HUES64 (cell line): ENCODE data around the gene RC3H2. TPM values are rescaled to one million over a fixed set of nuclear protein-coding genes. Genes with fewer than 3 reads are reported as not detected.

Experiments
- H3K27ac ChIP-seq: 2 replicates; pipeline ENCODE4 v1.7.0; 2013; ENCODE audit warnings: low read depth, low read length, inconsistent platforms
- H3K27me3 ChIP-seq: 2 replicates; pipeline ENCODE4 v1.6.1; 2013; ENCODE audit warnings: mild to moderate bottlenecking, low read length; ENCODE audit not compliant: insufficient read depth
- H3K36me3 ChIP-seq: 2 replicates; pipeline ENCODE4 v1.6.1; 2013; ENCODE audit warnings: mild to moderate bottlenecking, low read length; ENCODE audit not compliant: insufficient read depth
- H3K4me1 ChIP-seq: 2 replicates; pipeline ENCODE4 v1.6.1; 2013; ENCODE audit warnings: mild to moderate bottlenecking, low read length, moderate library complexity; ENCODE audit not compliant: insufficient read depth
- H3K4me3 ChIP-seq: 2 replicates; pipeline ENCODE4 v1.5.1; 2013; ENCODE audit warnings: mild to moderate bottlenecking, low read length, moderate library complexity
- H3K9ac ChIP-seq: 2 replicates; pipeline ENCODE4 v1.6.1; 2013; ENCODE audit warnings: mild to moderate bottlenecking, low read depth, low read length
- H3K9me3 ChIP-seq: 2 replicates; pipeline ENCODE4 v1.6.1; 2013; ENCODE audit warnings: low read depth, low read length; ENCODE audit not compliant: insufficient read depth
- WGBS: fragments of 150-250, 120-280 bp; methylation state at CpG from one replicate; pipeline ENCODE4 v1.1.7; 2013; ENCODE audit warnings: missing lambda C conversion rate; 5-methylcytosine and 5-hydroxymethylcytosine counted together
- polyA plus RNA-seq, 2 experiments: library from polyadenylated mRNA; stranded (reverse); fragments of 50-300 nt; gene quantifications; one replicate each; pipeline ENCODE4 v1.2.3, GENCODE V29; 2013

Gene RC3H2, protein sequence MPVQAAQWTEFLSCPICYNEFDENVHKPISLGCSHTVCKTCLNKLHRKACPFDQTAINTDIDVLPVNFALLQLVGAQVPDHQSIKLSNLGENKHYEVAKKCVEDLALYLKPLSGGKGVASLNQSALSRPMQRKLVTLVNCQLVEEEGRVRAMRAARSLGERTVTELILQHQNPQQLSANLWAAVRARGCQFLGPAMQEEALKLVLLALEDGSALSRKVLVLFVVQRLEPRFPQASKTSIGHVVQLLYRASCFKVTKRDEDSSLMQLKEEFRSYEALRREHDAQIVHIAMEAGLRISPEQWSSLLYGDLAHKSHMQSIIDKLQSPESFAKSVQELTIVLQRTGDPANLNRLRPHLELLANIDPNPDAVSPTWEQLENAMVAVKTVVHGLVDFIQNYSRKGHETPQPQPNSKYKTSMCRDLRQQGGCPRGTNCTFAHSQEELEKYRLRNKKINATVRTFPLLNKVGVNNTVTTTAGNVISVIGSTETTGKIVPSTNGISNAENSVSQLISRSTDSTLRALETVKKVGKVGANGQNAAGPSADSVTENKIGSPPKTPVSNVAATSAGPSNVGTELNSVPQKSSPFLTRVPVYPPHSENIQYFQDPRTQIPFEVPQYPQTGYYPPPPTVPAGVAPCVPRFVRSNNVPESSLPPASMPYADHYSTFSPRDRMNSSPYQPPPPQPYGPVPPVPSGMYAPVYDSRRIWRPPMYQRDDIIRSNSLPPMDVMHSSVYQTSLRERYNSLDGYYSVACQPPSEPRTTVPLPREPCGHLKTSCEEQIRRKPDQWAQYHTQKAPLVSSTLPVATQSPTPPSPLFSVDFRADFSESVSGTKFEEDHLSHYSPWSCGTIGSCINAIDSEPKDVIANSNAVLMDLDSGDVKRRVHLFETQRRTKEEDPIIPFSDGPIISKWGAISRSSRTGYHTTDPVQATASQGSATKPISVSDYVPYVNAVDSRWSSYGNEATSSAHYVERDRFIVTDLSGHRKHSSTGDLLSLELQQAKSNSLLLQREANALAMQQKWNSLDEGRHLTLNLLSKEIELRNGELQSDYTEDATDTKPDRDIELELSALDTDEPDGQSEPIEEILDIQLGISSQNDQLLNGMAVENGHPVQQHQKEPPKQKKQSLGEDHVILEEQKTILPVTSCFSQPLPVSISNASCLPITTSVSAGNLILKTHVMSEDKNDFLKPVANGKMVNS
- polyA plus RNA-seq (2013, experiment 1 of 2) = 19.0 TPM
- 22.6 TPM for polyA plus RNA-seq (2013, experiment 2 of 2)

DNA sequence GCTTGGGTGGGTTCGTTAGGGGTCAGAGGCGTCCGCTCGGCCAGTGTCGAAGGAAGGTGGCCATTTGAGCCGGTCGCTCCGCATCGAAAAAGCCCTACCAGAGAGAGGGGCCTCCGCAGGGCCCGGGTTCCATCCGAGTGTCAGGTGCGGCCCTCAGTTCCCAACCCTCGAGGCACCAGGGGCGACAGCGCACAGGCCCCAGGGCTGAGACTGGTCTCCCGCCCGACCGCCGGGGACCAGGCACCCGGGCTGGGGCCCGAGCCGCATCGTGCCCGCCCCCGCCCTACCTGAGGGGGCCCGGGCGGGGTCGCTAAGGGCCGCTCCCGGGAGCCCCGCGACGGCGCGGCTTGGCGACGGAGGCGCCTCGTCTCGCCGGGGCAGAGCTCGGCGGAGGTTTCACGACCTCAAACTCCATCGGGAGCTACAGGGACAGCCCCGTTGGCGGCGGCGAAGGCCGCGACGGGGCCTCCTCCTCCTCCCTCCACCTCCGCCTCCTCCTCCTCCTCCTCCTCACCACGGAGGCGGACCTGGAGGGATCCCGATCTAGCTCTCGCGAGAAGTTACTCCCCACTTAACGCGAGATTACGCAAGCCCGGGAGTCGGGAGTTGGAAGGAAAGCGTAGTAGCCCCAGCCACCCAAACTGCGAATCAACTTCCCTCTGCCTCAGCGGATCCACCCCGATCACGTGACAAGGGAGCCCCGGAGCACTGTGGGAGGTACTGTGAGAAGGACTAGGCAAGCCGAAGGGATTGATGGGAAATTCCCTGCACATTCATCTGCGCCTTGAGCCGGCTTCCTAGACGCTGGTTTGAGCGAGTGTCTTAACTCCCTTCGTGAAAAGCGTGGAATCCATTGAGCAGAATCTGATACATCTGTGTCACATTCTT, at the start of gene RC3H2:
Gene RC3H2, minus strand, starts transcription at position 537 of the 888 bp plus-strand sequence. CDS start 7,850 bp downstream, outside the sequence.
- Histone ChIP-seq H3K4me1 (peaks cover 15% of the 10 kb centered on the region), H3K4me3 (peak within 1 kb of the TSS; percentile 83), H3K9me3 (no peaks in the 10 kb centered on the region), H3K9ac (peak within 1 kb of the TSS; percentile 96), H3K27ac (peak within 1 kb of the TSS; percentile 86), H3K27me3 (no peaks in the 10 kb centered on the region), H3K36me3 (peaks cover 20% of the 10 kb centered on the region)
- WGBS = under 1% methylated on average over 77 of the region's 77 CpGs

DNA sequence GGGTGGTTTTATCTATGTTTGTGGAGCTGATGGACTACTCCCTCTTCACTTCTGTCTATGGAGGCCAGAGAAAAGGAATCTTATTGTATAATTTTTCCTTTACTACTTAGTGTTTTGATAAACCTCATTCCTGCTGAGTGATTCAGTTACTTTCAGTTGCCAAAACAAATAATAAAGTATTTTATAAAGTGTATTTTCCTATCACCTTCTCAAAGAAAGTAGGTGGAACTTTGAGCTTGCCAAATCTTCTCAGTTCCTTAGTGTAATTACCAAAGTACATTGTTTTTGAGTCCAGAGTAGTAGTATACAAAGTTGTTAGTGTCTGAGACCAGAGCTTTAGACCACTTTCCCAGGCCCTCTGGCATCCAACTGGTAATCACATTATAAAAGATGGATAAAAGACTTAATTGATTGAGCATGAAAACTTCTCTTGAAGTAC, 49.1 kb upstream of the RC3H2 start:
- Histone ChIP-seq H3K36me3 (peaks cover 15% of the 10 kb centered on the region), H3K27ac (no peak overlapping the region), H3K9ac (no peak overlapping the region), H3K27me3 (no peaks in the 10 kb centered on the region), H3K4me3 (no peak overlapping the region), H3K4me1 (peaks cover 18% of the 10 kb centered on the region), H3K9me3 (no peaks in the 10 kb centered on the region)

DNA sequence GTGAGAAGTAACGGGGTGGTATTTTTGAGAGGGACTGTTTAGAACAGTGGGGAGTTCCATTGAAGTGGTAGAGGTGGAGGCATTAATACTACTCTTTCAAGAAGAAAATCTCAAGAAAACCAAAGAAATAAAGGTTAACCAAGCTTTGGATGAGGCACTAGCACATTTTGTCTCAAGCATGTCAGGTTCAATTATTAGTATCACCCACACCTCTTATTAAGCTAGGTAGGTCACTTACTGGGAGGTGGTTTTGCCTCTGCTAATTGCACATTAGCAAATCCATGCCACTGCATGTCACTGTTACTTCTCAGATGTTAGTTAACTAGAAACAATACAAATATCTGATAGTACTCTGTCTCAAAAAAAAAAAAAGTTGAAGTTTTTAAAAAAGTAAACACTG, 45.9 kb upstream of the RC3H2 start:
- Histone ChIP-seq H3K36me3 (0 out of 2 replicates have a peak, but pooled peaks cover 3% of the 10 kb centered on the region), H3K27me3 (no peaks in the 10 kb centered on the region), H3K4me3 (no peak overlapping the region), H3K9ac (no peak overlapping the region), H3K4me1 (peaks cover 33% of the 10 kb centered on the region), H3K27ac (no peak overlapping the region), H3K9me3 (no peaks in the 10 kb centered on the region)
- 97% methylated on average over 1 of the region's 1 CpG for WGBS

DNA sequence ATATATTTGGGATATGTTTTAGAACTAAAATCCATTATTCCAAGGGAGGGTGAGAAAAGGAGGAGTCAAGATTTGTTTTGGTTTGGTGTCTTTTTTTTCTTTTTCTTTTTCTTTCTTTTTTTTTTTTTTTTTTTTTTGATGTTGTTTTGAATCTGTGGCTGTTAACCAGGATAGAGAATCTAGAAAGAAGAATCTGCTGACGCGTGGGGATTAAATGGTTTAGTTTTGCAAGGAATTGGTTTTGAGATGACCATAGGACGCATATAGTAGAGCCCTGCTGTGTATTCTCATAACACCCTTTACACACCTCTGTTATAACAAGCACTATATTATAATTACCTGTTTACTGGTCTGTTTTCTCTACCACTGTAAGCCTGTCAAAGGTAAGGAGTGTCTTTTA, 45.1 kb upstream of the RC3H2 start:
- H3K4me3 ChIP-seq = no peak overlapping the region
- peaks cover 41% of the 10 kb centered on the region for H3K4me1 ChIP-seq
- H3K36me3 ChIP-seq = 0 out of 2 replicates have a peak, but pooled peaks cover 4% of the 10 kb centered on the region
- WGBS = 98% methylated on average over 2 of the region's 3 CpGs
- no peak overlapping the region for H3K27ac ChIP-seq
- no peaks in the 10 kb centered on the region for H3K9me3 ChIP-seq
- no peak overlapping the region for H3K9ac ChIP-seq
- no peaks in the 10 kb centered on the region for H3K27me3 ChIP-seq

DNA sequence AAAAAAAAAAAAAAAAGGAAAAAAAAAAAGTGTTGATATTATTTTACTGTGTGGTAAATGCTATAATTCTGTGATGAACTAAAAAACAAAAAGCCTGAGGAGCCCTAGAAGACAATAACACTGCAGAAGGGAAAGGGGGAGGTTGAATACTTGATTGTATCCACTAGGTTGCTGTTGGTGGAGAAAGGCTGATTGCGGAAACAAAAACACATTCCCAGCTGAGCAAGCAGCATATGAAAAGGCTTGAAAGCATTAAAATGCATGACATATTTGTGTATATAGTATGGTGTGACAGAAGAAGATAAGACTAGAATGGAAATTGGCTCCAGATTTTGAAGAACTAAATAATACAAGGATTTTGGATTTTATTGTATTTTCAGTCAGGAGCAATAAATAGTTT, 44.5 kb upstream of the RC3H2 start:
- H3K4me1 ChIP-seq = peaks cover 43% of the 10 kb centered on the region

DNA sequence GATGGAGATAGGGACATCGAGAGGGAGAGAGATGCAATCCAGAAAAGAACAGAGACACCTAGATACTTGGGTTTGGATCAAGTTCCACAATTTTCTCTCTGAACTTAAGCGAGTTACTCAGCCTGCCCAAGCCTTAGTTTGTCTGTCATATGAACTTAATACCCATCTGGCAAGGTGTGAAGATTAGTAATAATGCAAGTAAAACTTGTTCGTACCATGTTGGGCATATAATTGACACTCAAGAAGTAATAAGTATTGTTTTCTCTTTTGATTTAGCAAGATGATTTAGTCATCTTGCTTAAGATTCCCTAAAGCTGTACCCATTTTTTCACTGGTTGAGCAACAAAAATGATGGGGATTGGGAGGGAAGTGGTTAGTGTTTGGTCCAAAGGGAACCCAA, 43.2 kb upstream of the RC3H2 start:
- Histone ChIP-seq H3K4me1 (peaks cover 43% of the 10 kb centered on the region), H3K9me3 (no peaks in the 10 kb centered on the region), H3K4me3 (no peak overlapping the region), H3K9ac (no peak overlapping the region), H3K36me3 (peaks cover 9% of the 10 kb centered on the region; the same call in 1 of the 2 replicates), H3K27ac (no peak overlapping the region; the same call in 1 of the 2 replicates), H3K27me3 (no peaks in the 10 kb centered on the region)
- WGBS = 94% methylated on average over 3 of the region's 3 CpGs

More for the DNA sequence above, 44.5 kb upstream of the RC3H2 start:
- Histone ChIP-seq H3K9me3 (no peaks in the 10 kb centered on the region), H3K9ac (no peak overlapping the region), H3K36me3 (0 out of 2 replicates have a peak, but pooled peaks cover 6% of the 10 kb centered on the region), H3K4me3 (no peak overlapping the region), H3K27me3 (no peaks in the 10 kb centered on the region), H3K27ac (no peak overlapping the region)
- 73% methylated on average over 1 of the region's 1 CpG for WGBS

DNA sequence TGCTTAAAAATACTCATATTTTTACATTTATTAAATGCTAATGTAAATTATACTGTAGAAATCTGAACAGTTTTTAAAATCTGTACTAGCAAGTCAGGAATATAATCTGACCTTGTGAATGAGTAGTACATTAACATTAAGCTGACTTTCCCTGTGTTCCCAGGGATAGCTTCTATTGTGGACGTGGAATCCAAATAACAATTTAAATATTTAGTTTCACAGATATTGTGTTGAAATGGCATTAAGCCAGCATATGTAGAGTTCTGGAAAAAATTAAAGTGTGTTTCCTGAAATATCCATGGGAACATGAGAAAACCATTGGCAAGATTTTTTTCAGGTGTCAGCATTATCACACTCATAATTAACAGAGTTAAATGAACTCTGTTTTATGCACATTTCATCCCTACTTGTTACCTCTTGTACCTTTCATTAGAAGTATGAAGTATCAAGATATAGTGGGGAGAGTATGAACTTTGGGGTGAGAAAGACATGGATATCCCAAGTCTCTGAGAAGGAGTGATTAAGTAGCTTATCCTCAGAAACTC, 41.4 kb upstream of the RC3H2 start:
- H3K36me3 ChIP-seq = peaks cover 9% of the 10 kb centered on the region; the same call in 1 of the 2 replicates
- H3K4me3 ChIP-seq = no peak overlapping the region
- H3K9me3 ChIP-seq = no peaks in the 10 kb centered on the region
- H3K27me3 ChIP-seq = no peaks in the 10 kb centered on the region
- WGBS = 86% methylated on average over 1 of the region's 1 CpG
- H3K9ac ChIP-seq = no peak overlapping the region
- peaks cover 49% of the 10 kb centered on the region for H3K4me1 ChIP-seq
- H3K27ac ChIP-seq = no peak overlapping the region

DNA sequence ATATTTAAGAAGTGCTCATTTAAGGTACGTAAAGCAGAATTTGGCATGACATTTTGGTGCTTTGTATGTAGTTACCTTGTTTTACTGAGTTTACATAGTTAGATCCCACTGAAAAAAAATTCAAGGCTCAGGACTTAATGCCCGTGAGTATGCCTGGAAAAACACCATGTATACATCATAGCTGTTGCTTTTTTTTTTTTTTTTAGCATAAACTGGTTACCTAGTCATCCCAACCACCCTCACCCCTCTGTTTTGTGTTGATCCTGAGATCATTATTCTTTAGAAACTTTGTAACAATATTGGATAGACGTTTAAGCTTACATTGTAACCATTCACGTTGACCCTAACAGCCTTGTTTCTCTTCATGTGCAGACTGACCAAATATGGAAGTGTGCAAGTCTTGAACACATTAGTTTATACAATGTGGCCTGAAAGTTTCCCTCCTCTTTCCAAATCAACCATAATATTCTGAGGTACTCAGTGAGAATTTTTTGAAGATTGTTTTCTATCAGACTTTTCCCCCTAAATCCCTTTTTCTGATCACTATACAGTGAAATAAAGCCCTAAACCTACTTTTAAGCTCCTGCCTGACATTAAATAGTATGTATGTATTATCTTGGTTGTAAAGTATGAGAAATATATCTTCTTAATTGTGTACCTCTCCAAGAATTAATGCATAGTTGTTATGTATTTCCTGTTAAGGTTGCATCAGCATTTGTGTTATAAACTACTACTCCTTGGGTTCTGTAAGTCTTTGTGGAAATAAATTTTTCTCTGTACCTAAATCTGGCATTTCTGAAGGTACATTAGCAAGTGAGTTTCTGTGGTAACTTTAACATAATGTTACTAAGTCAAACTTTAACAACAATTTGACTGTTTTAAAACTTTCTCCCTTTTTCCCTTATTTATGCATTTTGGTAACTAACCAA, 40.1 kb upstream of the RC3H2 start:
- H3K27me3 ChIP-seq = no peaks in the 10 kb centered on the region
- H3K9me3 ChIP-seq = no peaks in the 10 kb centered on the region
- H3K9ac ChIP-seq = 0 out of 2 replicates have a peak overlapping the region, but pooled peaks have one; percentile 15
- H3K4me3 ChIP-seq = no peak overlapping the region
- H3K4me1 ChIP-seq = peaks cover 37% of the 10 kb centered on the region
- peaks cover 9% of the 10 kb centered on the region; the same call in 1 of the 2 replicates for H3K36me3 ChIP-seq
- no peak overlapping the region for H3K27ac ChIP-seq
- 83% methylated on average over 3 of the region's 4 CpGs for WGBS

DNA sequence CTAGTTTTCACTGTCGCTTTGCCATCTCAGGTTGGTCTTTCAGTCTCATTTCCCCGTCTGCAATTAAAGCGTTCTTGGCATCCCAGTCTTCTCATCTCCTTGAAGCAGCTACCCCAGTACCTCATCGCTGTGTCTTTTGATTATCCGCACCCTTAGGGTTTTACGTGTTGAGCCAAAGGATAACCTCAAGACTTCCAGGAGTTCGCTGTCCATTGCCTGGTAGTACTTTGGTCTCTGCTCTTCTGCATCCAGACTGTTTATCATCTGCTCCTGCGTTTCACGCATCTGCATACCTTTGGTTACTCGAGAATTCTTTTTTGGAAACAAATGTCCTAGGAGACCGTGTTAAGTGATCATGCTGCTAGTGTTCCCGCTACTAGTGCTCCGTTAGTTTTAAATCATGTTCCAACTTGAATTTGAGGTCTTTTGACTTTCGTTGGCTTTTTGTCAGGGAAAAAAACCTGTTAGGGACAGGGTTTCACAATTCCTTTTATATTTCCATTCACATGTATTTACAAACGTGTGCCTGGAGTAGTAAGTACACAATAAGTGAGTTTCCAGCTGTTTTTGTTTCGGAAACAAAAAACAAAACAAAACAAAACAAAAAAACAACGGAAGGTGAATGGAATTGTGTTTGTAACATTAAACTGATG, 36.5 kb upstream of the RC3H2 start:
- WGBS = 13% methylated on average over 16 of the region's 17 CpGs
- Histone ChIP-seq H3K9ac (peak overlapping the region; percentile 95), H3K27ac (peak overlapping the region; percentile 92), H3K27me3 (no peaks in the 10 kb centered on the region), H3K36me3 (peaks cover 26% of the 10 kb centered on the region), H3K4me3 (peak overlapping the region; percentile 89), H3K4me1 (peaks cover 20% of the 10 kb centered on the region), H3K9me3 (no peaks in the 10 kb centered on the region)
